ENCODE measurements around the gene SFTPA2. TPM values are rescaled to one million over a fixed set of nuclear protein-coding genes. Genes with fewer than 3 reads are reported as not detected.
"Not testable (repeated sequence)": the region's sequence is repeated elsewhere in the genome, so short reads cannot be mapped to it uniquely, and the experiment has no call there.

SFTPA2 gene
- total RNA-seq, result not detected in 2 replicates

DNA sequence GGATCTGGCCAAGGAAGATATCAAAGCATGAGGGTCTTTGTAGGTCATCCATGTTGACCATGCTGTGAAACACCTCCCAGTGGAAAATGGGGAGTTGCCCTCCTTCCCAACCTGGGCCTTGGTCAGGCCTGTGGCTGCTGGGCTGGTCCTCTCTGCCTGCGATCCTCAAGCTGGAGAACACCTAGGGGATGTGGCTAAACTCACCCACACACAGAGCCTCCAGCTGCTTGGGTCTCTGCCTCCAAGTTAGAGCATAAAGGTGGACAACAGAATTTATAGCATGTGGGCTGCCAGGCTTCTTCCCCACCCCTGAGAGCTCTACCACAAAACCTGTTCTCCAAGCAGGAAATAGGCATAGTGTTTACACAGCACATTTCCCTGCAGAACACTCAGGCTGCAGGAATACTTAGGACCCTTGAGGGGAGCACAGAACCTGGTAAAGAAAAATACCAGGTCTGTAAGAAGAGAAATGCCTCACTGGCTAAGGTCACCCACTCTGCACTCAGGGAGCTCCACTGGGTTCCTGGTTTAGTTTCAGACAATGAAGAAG lies at the start of gene SFTPA2:
TSS of gene SFTPA2 (minus strand) at position 248 of the 550 bp plus-strand sequence. CDS start 924 bp downstream, outside the sequence.
- DNase-seq (ENCODE audit: low read depth in 2 of 2), result no peak

DNA sequence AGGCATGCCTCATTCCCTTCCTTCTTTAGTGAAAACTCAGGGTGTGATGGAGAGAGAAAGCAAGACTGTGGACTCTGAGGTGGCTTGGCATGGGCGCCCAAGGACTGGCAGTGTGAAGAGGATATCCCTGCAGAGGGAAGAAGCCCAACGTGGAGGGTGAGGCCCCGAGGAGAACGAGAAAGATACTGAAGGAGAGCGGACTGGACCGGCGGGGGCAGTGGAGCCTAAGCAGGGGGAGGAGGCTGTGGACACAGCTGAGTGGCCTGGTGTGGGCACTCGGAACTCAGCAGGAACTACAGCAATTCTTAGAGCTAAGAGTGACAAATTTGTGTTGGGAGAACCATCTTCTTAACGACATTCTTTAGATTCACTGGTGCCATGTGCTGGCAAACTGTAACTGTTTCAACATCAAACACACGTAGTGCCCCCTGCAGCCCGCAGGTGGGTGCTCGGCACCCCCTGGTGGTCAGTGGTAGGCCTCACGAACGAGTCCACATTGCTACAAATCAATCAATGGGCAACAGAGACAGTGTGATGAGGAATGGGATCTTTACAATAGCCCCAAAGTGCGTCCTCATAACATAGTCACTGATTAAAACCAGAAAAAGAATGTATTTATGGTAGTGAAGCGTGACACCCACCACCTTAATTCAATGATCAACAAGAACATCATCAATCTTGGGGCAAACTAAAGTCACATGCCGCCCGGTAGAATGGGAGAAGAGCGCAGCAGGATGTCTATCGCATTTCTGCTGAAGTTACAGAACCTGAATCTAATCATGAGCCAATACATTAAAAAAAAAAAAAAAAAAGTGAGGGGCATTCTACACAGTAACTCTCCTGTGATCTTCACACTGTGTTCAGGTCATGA lies 48.5 kb upstream of the SFTPA2 start:
- DNase-seq (ENCODE audit: low read depth in 2 of 2), result peak; percentile 5 to 35

DNA sequence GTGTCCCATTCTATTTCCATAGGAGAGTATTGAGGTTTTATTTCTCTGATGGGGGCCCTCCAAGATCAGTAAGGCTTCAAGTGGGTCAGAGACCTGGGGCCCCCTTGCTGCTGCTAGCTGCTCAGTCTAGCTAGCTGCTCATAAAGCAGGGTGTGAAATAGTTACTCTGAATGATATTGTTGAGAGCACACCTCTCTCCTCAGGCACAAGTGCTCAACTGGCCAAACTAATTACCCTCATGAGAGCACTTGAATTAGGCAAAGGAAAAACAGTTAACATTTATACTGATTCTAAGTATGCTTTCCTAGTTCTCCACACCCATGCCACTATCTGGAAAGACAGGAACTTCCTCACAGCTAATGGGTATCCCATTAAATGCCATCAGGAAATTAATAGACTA lies 45.1 kb upstream of the SFTPA2 start:
- no peak for DNase-seq (ENCODE audit: low read depth in 2 of 2)

DNA sequence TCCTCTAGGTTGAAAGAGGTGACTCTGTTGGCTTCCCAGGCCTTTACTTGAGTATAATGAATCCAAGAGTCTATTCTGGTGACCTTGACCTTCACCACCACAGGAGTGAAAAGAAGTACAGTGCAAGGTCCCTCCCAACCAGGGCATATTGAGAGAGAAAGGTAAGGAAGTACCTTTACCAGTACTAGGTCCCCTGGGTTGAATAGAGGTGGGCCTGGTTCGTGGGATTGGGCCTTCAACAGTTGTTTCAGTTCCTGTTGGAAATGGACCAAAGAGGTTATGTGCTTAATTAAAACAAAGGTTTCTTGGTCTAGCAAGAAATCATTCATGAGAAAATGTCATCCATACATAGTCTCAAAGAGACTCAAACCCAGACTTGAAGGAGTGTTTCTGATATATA lies 44.1 kb upstream of the SFTPA2 start:
- DNase-seq (ENCODE audit: low read depth in 2 of 2), result no peak

DNA sequence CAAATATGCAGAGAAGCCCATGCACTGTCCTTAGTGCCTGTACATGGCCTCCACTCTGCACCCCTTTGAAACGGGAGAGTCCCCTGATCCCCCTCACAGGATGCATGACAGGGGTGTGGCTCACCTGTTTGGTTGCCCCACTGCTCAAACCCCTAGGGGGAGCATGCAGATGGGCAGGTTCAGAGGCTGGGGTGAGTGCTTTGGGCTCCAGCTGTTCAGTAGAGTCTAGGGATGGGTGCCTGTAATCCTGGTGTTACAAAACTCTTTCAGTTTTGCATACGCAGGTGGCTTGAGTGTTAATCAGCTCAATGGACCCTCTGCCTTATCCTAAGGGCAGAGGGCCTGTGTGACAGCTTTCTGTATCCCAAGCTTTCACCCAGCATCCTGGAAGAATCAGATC lies 42.7 kb upstream of the SFTPA2 start:
- no peak for DNase-seq (ENCODE audit: low read depth in 2 of 2)

DNA sequence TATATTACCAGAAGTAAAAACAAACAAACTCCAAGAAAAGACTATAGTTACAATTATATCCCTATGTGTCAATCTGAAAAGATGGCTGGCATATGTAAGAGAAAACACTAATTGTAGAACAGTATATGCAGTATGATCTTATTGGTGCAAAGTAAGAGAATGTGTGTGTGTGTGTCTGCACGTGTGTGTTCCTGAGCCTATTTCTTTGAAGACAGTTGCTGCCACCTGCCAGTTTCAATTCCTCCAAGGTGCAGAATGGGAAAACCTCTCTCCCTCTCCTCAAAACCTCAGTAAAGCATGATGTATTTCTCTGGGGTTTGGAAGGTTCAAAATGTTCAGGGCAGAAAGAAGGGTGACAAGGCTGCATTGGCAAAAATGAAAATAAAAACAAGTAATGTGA lies 41.7 kb upstream of the SFTPA2 start:
- no peak for DNase-seq (ENCODE audit: low read depth in 2 of 2)

DNA sequence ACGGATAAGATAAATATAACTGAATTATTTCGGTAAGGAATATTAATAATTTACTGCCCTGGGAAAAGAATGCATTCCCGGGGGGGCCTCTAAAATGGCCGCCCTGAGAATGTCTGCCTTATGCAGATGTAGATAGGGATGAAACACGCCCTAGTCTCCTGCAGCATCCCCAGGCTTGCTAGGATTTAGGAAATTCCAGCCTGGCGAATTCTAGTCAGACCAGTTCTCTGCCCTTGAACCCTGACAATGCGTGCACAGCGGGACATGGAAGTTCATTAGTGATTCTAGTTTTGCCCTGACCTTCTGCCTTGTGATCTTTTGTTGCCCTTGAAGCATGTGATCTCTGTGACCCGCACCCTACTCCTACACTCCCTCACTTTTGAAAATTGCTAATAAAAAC lies 39.4 kb upstream of the SFTPA2 start:
- DNase-seq (ENCODE audit: low read depth in 2 of 2), result not testable (repeated sequence)

DNA sequence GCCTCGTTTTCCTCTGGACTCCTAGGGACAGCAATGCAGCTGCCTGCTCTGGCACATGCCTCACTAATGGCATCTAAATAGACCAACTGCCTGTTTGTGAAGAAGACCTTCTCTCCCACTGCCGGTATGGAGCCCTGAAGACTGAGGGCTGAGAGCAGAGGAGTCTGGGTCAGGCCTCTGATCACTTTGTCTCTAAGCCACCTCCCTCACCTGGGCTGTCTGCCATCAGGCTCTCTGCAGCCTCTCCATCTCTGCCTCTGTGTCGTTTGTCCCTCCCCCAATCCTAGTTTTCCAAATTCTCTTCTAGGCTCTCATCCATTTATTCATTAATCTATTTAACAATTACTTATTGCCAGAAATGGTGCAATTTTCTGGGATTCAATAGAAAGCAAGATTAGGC lies 35.3 kb upstream of the SFTPA2 start:
- no peak for DNase-seq (ENCODE audit: low read depth in 2 of 2)

DNA sequence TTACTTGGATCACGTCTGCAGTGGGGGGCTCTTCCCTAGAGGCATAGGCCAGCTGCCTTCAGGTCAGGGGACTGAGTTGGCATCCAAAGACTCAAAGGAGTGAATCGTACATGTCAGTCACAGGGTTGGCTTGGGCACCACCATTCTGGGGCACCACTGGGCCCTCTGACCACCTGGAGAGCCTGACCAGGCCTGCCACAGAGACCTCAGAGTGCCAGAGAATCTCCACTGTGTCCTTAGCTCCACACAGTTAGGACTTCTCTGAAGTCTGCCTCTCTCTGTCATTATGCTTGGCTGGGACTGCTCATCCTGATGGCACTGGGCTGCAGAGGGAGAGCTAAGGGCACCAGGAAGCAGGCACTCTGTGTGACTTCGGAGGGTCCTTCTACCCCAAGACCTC lies 34.4 kb upstream of the SFTPA2 start:
- not testable (repeated sequence) for DNase-seq (ENCODE audit: low read depth in 2 of 2)

DNA sequence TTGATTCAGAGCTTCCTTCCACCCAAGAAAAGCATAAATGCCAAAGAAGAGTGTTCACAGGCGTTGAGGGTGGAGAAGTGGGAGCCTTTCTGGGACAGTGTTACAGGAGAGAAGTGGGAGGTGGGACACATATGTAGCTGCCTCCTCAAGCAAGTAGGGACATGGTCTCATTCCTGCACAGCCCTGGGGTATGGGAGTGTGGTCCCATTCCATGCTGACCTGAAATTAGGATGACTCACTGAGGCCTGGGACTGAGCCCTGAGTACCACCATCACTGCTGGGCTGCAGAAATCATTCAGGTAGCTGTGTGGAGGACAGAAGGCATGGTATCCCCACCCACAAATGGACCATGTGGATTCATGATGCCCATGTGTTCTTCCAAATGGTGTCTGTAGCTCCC lies 33.2 kb upstream of the SFTPA2 start:
- DNase-seq (ENCODE audit: low read depth in 2 of 2), result no peak

DNA sequence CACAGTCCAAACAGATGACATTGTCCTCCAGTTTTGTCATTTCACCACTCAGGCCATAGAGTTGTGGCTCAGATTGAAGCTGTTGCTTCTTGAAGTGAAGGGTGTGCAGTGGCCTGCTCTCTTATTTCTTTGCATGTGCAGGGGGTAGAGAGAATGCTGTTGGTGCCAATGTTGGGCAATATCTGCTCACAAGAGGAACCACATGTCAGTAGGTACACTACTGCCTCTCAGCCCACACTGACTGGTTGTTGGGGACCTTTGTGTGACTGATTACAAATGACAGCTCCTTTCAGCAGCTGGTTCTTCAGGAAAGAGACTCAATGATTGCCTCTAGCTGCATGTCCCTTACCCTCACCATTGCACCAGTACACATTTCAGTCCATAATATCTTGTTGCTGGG lies 28.6 kb upstream of the SFTPA2 start:
- no peak for DNase-seq (ENCODE audit: low read depth in 2 of 2)

DNA sequence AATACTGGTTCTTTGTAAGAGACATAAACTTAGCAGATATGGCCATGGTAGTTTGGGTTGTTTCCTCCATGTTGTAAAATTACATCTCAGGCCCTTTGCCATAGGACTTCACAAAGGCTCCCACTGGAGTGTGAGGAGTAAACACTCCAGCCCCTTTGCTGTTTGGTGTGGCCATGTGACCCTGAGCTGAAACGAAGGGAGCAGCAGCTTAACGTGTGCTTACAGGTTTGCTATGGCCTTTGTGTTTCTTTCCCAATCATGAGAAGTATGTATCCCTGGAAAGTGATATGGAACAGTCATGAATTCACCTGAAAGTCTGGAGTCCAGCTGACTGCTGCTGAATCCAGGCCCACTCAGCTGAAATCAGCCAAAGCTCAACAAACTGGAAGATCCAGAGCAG lies 26.7 kb upstream of the SFTPA2 start:
- no peak for DNase-seq (ENCODE audit: low read depth in 2 of 2)

DNA sequence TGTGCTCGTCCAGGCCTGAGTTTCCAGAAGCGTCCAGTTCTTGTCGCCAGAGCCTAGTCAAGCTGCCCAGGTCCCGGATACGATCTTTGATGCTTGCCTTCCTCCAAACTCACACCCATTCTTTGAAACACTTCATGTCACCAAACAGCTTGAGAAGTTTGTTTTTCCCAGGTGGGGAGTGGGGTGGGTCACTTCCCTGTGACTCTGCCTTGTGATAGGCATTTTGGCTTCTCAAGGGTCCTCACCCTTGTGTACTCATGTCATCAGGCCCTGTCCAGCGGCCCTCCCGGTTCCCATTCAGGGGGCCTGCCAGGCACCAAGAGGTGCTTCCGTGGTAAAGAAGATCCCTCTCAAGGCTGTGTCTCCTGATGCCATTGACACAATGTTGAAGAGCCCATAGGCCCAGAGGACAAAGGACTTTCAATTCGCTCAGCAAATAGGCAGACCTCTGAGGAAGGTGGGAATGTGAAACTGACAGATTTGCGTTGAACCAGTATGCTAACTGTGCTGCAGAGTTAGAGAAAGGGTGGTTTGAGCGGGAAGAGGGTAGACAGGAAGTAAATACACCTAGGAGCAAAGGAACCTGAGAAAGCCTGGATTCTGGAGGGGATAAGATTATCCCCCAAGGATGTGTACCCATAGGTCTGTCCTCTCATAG lies 25.8 kb upstream of the SFTPA2 start:
- DNase-seq (ENCODE audit: low read depth in 2 of 2), result no peak

DNA sequence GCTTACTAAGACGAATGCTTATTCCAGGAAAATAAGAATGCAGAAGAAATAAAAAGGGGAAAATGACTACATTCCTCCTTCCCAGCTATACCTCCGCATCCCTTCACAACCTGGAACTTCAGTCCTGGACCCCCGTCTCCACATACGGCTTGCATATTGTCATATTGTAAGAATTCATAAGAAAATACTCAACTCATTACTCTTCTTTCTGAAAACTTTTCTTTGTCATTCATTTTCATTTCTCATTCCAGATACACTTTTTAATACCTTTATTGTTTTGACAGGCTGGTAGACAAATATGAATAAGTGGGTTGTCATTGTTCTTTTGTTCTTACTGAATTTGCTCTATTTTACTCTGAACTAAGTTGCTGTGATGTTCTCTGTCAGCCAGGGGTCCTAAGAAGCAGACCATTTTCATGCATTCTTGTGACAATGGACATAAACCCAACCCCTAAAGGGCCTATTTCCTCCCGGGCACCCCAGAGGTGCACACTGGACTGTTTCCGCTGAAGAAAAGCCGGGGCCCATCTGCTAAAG lies 23.3 kb upstream of the SFTPA2 start:
- no peak for DNase-seq (ENCODE audit: low read depth in 2 of 2)

DNA sequence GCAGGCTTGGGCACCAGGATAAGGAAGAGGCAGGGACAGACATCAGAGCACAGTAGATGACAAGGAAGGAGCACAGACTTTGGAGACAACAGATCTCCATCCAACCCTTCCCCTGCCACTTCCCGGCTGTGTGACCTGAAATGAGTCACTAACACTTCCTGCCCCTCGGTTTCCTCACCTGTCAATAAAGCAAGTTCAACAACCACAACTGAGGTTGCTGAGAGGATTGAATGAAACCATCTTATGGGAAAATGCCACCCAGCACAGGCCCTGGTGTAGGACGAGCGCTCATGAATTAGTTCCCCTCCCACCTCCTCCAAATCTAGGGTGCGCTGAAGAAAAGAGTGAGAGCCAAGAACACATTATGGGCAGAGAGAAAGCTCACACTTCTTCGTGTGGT lies 22.7 kb upstream of the SFTPA2 start:
- DNase-seq (ENCODE audit: low read depth in 2 of 2), result not testable (repeated sequence)

DNA sequence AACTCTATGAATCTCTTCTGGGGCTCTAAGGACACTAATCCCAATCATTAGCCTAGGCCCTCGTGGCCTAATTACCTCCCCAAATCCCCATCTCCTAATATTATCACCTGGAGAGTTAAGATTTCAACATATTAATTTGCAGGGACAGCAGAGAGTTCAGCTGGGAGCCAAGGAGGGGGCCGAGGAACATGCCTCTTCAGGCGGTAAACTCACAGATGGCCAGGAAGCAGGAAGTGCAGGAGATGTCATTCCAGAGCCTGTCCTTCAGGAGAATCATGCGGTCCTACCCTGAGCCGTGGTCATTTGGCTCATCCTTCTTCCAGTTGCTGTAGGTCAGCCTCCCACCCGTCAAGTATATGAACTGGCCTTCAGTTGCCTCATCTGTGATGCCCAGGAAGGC lies 21.9 kb upstream of the SFTPA2 start:
- no peak for DNase-seq (ENCODE audit: low read depth in 2 of 2)

DNA sequence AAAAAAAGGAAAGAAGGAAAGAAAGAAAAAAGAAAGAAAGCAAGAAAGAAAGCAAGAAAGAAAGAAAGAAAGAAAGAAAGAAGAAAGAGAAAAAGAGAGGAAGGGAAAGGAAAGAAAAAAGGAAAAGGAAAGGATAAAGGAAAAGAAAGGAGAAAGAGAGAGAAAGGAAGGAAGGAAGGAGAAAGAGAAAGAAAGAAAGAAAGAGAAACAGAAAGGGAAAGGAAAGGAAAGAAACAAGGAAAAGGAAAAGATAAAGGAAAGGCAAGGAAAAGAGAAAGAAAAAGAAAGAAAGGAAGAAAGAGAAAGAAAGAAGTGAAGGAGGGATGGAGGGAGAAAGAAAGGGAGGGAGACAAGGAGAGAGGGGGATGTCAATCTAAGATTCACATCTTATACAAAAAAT lies 20.8 kb upstream of the SFTPA2 start:
- no peak for DNase-seq (ENCODE audit: low read depth in 2 of 2)

DNA sequence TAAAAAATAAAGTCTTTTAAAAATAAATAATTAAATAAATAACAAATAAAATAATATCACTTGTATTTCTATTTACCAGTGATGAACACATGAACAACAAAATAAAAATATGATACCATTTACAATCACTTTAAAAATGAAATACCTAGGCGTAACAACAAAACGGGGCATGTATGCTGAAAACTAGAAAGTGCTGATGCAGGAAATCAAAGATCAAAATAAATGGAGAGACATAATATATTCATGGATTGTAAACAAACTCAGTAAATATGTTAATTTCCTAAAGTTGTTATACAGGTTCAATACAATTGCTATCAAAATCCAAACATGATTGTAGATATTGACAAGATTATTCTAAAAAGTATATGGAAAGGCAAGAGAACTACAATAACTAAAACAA lies 19.2 kb upstream of the SFTPA2 start:
- no peak for DNase-seq (ENCODE audit: low read depth in 2 of 2)

DNA sequence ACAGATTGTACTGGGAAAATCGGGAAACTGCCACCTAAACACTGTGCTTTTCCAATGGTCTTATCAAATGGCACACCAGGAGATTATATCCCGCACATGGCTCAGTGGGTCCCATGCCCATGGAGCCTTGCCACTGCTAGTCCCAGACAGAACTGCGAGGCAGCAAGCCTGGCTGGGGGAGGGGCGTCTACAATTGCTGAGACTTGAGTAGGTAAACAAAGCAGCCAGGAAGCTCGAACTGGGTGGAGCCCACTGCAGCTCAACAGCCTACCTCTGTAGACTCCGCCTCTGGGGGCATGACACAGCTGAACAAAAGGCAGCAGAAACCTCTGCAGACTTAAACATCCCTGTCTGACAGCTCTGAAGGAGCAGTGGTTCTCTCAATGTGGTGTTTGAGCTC lies 10.4 kb upstream of the SFTPA2 start:
- DNase-seq (ENCODE audit: low read depth in 2 of 2), result not testable (repeated sequence)

DNA sequence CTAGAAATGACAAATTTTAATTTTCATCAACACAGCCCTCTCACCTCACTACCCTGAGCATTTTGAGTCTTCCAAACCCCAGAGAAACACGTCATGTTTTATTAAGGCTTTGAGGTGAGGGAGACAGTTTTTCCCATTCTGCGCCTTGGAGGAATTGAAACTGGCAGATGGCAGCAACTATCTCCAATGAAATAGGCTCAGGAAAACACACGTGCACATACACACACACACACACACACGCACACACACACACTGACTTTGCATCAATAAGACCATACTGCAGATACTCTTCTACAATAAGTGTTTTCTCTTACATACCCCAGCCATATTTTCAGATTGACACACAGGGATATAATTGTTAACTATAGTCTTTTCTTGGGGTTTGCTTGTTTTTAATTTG lies 3.2 kb upstream of the SFTPA2 start:
- DNase-seq (ENCODE audit: low read depth in 2 of 2), result no peak

DNA sequence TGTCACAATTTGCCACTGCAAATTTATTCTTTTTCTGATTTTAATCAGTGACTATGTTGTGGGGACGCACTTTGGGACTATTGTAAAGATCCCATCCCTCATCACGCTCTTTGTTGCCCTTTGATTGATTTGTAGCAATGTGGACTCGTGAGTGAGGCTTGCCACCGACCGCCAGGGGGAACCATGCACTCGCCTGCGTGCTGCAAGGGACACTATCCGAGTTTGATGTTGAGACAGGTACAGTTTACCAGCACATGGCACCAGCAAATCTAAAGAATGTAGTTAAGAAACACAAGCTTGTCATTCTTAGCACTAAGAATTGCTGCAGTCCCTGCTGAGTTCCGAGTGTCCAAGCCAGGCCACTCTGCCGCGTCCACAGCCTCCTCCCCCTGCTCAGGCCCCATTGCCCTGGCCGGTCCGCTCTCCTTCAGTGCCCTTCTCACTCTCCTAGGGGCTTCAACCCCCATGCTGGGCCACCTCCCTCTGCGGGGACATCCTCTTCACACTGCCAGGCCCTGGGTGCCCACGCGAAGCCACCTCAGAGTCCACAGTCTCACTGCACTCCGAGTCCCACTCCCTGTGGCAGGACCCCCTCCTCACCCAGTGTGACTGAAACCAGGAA lies 2.0 kb upstream of the SFTPA2 start:
- DNase-seq (ENCODE audit: low read depth in 2 of 2), result peak; percentile 38 to 59

DNA sequence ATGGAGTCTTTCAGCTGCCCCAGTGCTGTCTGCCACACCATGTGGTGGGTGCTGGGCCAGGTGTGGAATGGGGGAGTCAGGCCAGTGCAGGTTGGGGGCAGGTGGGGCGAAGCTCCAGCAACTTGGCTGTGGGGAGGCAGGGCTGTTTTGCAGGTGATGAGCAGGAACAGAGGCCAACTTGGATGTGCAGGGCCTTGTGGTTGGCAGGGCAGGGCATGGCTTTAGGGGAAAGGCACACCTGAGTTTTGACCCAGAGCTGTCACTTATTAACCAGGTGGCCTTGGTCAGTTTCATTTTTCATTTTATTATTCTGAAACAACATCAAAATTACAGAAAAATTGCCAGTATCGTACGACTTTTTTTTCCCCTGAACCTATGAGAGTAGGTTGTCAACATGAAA lies 1.1 kb upstream of the SFTPA2 start:
- DNase-seq (ENCODE audit: low read depth in 2 of 2), result no peak
